Erythroblast (primary cell): ENCODE data around the gene CHMP6.

Source experiments
- DNase-seq, 2 experiments: peaks; one replicate each; lab custom pipeline; 2025; lab: John Stamatoyannopoulos, UW
- GATA1 ChIP-seq: IDR thresholded peaks from 2 replicates; pipeline ENCODE4 v1.6.1; 2011; ENCODE audit warnings: low read depth, mild to moderate bottlenecking, control low read depth, low read length, moderate library complexity
- POLR2A ChIP-seq: IDR thresholded peaks from 2 replicates; pipeline ENCODE4 v1.6.1; 2011; ENCODE audit warnings: mild to moderate bottlenecking, low read length

CHMP6 gene

GRCh38 chr17:81043725-81044427 lies 52.2 kb downstream of the CHMP6 start:
- TF ChIP-seq POLR2A (no peak), GATA1 (no peak)
- DNase-seq: no peak

- no peak for DNase-seq
- TF ChIP-seq GATA1 (no peak), POLR2A (no peak)
These were observed 52.8 kb downstream of the CHMP6 start for GRCh38 chr17:81044428-81044763.

- peak; percentile 44 to 58 for DNase-seq
These were observed 53.3 kb downstream of the CHMP6 start for GRCh38 chr17:81044764-81045589.

GRCh38 chr17:81045590-81046095 lies 54.0 kb downstream of the CHMP6 start:
- no peak for TF ChIP-seq GATA1
- no peak for TF ChIP-seq POLR2A
- no peak for DNase-seq

More at GRCh38 chr17:81044764-81045589, 53.3 kb downstream of the CHMP6 start:
- no peak for TF ChIP-seq POLR2A
- TF ChIP-seq GATA1: no peak

- no peak for TF ChIP-seq GATA1
- TF ChIP-seq POLR2A: no peak
- no peak for DNase-seq
These were observed 54.6 kb downstream of the CHMP6 start for GRCh38 chr17:81046132-81046769.

GRCh38 chr17:81046770-81047359 lies 55.2 kb downstream of the CHMP6 start:
- TF ChIP-seq POLR2A (no peak), GATA1 (no peak)
- no peak for DNase-seq

- no peak for TF ChIP-seq POLR2A
- no peak for DNase-seq
These were observed 57.3 kb downstream of the CHMP6 start for GRCh38 chr17:81048827-81049371.

- no peak for DNase-seq
- no peak for TF ChIP-seq GATA1
- no peak for TF ChIP-seq POLR2A
These were observed 57.8 kb downstream of the CHMP6 start for GRCh38 chr17:81049372-81049911.
